Measurements from ENCODE around the gene ACTG2.

Gene ACTG2

DNA sequence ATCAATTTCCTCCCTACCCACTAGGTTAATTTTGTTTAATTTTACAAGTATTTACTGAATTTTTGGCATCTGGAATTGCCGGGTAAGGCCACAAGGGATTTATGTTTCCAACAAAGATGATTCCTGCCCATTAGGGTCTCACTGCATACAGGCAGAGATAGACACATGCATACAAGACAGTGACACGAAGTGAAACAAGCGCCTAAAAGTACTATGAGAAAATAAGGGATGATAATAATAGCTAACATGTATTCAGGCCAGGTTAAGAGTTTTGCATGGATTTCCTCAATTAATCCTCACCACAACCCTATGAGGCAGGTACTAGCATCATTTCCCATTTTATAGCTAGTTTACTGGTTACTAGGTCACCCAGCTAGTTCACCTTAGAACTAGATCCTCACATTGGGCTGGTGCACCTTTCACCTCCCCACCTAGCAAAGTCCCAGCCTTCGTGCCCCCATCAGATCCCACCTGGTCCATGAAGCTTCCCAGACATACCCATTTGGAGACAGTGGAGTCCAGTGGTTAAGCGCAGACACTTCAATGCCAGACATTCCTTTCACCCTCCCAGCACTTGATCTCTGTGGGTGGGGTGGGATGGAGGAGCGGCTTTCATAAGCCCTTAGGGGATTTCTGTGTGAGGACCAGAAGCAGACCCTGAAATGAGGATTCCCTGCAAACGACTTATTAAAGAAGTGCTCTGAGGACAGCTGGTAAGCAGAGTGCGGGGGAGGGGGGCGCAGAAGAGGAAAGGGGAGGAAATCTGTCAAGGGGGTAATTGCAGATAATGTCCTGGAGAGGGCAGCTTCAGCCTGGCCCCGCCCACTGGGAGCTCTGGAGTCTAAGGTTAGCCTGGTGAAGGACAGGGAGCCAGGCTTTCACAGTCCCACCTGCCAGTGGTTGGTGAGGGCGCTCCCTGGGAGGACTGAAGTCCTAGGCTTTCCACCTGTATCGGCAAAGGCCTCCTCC is 28.1 kb downstream of the ACTG2 start:
- DNase-seq = peak; percentile 71
- H3K4me3 ChIP-seq (ENCODE audit: low read depth, low read length) = no peak overlapping the region
- no peaks in the 10 kb centered on the region for H3K4me1 ChIP-seq
- TF ChIP-seq, protein P1, sequence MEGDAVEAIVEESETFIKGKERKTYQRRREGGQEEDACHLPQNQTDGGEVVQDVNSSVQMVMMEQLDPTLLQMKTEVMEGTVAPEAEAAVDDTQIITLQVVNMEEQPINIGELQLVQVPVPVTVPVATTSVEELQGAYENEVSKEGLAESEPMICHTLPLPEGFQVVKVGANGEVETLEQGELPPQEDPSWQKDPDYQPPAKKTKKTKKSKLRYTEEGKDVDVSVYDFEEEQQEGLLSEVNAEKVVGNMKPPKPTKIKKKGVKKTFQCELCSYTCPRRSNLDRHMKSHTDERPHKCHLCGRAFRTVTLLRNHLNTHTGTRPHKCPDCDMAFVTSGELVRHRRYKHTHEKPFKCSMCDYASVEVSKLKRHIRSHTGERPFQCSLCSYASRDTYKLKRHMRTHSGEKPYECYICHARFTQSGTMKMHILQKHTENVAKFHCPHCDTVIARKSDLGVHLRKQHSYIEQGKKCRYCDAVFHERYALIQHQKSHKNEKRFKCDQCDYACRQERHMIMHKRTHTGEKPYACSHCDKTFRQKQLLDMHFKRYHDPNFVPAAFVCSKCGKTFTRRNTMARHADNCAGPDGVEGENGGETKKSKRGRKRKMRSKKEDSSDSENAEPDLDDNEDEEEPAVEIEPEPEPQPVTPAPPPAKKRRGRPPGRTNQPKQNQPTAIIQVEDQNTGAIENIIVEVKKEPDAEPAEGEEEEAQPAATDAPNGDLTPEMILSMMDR (IDR thresholded peaks at IDR 0.05; ENCODE audit: low read depth, low read length) = peak; percentile 37
- no peaks in the 10 kb centered on the region for H3K36me3 ChIP-seq
- H3K27me3 ChIP-seq = no peaks in the 10 kb centered on the region
- H3K9me3 ChIP-seq = no peaks in the 10 kb centered on the region

DNA sequence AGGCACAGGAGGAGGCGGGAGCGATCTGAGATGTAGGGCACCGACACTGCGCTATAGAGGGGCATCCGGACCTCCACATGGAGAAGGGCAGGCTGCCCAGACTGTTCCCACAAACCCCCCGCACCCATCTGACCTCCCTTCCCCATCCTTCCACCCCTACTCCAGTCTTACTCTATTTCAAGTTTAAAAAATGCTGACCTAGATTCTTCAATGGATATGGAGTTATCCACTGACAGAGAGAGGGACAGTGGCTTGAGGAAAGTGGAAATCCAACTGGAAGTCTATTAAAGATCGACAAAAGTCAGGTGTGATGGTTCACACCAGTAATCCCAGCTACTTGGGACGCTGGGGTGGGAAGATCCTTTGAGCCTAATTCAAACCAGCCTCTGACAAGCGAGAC is 28.8 kb downstream of the ACTG2 start:
- Histone ChIP-seq H3K4me3 (ENCODE audit: low read depth, low read length) (no peak overlapping the region), H3K4me1 (no peaks in the 10 kb centered on the region), H3K9me3 (no peaks in the 10 kb centered on the region), H3K27me3 (no peaks in the 10 kb centered on the region), H3K36me3 (no peaks in the 10 kb centered on the region)
- TF ChIP-seq, protein P1 (IDR thresholded peaks at IDR 0.05; ENCODE audit: low read depth, low read length) = no peak
- no peak for DNase-seq

DNA sequence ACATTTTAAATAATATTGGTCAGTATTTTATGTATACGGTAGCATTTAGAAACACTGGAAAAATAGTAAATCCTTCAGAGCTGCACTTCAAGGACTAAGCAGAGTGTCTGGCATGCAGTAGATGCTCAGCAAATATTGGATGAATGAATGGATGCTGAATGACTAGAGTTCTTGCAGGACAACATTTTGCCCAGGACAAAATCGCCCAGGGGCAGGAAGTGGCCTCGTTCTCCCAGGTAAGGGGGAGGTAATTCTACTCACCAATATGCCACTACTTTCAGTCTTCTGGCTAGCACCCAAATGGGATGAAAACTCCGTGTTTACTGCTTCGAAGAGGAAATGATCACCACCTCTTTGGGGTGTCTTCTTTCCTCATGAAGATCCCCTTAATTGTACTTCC is 29.9 kb downstream of the ACTG2 start:
- DNase-seq = no peak
- Histone ChIP-seq H3K4me3 (ENCODE audit: low read depth, low read length) (no peak overlapping the region), H3K9me3 (no peaks in the 10 kb centered on the region), H3K36me3 (no peaks in the 10 kb centered on the region), H3K4me1 (no peaks in the 10 kb centered on the region), H3K27me3 (no peaks in the 10 kb centered on the region)
- TF ChIP-seq, protein P1 (IDR thresholded peaks at IDR 0.05; ENCODE audit: low read depth, low read length) = no peak

DNA sequence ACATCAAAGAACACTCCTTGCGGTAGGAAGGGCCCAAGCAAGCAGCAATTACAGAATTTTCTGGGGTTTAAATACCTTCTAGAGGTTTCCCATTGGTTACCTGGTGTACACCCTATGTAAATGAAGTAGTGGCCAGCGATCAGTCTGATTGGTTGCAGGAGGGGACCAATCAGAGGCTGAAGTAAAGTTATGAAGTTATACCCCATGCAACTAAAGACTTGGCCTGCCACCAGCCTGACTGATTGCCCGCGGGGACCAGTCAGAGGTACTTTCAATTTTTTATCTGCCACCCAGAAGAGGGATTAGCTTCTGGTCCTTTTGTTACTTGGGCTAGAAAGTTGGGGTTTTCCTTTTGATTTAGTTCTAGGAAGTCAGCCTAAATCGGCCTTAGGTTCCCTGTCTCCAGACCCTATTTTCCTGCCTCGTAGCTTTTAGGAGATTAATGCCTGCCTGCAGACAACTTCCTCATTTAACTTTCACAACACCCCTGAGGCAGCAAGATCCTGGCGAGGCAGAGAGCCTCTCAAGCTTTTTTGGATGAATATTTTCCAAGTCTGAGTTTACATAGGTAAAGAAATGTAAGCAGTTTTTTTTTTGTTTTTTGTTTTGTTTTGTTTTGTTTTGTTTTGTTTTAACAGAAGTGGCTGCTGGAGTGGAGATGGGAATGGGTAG is 32.4 kb downstream of the ACTG2 start:
- H3K4me1 ChIP-seq = no peaks in the 10 kb centered on the region
- DNase-seq = no peak
- TF ChIP-seq, protein P1 (IDR thresholded peaks at IDR 0.05; ENCODE audit: low read depth, low read length) = no peak

DNA sequence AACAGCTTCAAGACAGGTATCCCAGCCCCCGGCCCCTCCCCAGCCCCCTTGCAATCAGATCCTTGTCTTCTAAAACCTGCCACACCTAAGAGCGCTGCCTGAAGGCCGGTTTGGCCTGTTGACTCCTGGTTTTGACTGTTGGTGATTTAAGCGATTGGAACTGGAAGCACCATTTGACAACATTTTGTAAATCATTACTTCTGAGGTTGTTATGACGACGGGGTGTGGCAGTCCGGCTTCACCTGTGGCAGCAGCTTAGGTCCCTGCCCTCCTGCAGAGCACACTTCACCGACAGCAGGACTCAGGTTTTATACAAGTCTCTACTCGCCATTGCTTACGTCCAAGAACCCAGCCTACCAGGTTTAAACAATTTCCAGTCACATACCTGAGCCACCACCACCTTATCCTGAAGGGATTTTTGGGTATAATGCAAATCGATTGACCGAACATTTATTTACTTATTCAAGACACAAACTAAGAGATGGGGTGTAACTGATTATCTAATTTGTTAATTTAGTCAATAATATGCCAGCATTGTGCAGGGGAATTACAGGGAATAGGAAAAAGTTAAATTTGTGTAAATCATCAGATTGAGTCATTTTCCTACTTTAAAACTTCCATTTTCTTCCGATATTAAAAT is 33.2 kb downstream of the ACTG2 start:
- Histone ChIP-seq H3K4me3 (ENCODE audit: low read depth, low read length) (peak overlapping the region; percentile 72), H3K9me3 (no peaks in the 10 kb centered on the region), H3K27me3 (no peaks in the 10 kb centered on the region), H3K36me3 (no peaks in the 10 kb centered on the region), H3K4me1 (no peaks in the 10 kb centered on the region)
- TF ChIP-seq, protein P1 (IDR thresholded peaks at IDR 0.05; ENCODE audit: low read depth, low read length) = no peak
- DNase-seq = no peak

More for the DNA sequence above, 32.4 kb downstream of the ACTG2 start:
- H3K27me3 ChIP-seq = no peaks in the 10 kb centered on the region
- H3K4me3 ChIP-seq (ENCODE audit: low read depth, low read length) = no peak overlapping the region
- no peaks in the 10 kb centered on the region for H3K36me3 ChIP-seq
- no peaks in the 10 kb centered on the region for H3K9me3 ChIP-seq

All from BE2C (cell line).